Adrenal gland (tissue), 12 donors: ENCODE data around the gene ANKRD13A. TPM values are rescaled to one million over a fixed set of nuclear protein-coding genes. Genes with fewer than 3 reads are reported as not detected.

ENCODE experiments used
- DNase-seq, 7 donors: peaks; one replicate each; pipeline ENCODE4 v3.0.0-alpha.2; 2019 to 2020
- H3K27ac ChIP-seq, 5 donors: fragments of 200-600 bp; sonication (generic) in 4 of 5; 1 replicate in 3 of 5; 2 replicates in 2 of 5; pipeline versions ENCODE4 v1.5.1 to v1.8.0; 2016 to 2020; ENCODE audit warnings: mild to moderate bottlenecking in 1 of 5
- H3K27me3 ChIP-seq: fragments of 200-600 bp; 2 replicates; pipeline ENCODE4 v1.8.0; 2021
- H3K36me3 ChIP-seq, 2 donors: fragments of 200-600 bp; replicated peaks in 1 of 2; 1 replicate in 1 of 2; 2 replicates in 1 of 2; pipeline versions ENCODE4 v1.5.1 to v1.8.0; 2018 to 2022
- H3K4me1 ChIP-seq, 2 donors: fragments of 200-600 bp; replicated peaks in 1 of 2; 1 replicate in 1 of 2; 2 replicates in 1 of 2; pipeline versions ENCODE4 v1.5.1 to v1.8.0; 2018 to 2021
- H3K4me3 ChIP-seq, 4 donors: fragments of 200-600 bp; sonication (generic) in 3 of 4; one replicate each; pipeline ENCODE4 v1.5.1; 2016 to 2018
- H3K9me3 ChIP-seq, 3 donors: fragments of 200-600 bp; sonication (generic) in 1 of 3; replicated peaks in 1 of 3; 1 replicate in 2 of 3; 2 replicates in 1 of 3; pipeline versions ENCODE4 v1.5.1 to v1.8.0; 2016 to 2021
- CTCF ChIP-seq, 6 experiments: fragments of 450-650 bp in 4 of 6; fragments of 200-600 bp in 2 of 6; sonication (generic) in 1 of 6; IDR thresholded peaks; 1 replicate in 5 of 6; 2 replicates in 1 of 6; pipeline versions ENCODE4 v1.5.1 to v1.8.0; 2016 to 2021; ENCODE audit warnings: antibody characterized with exemption in 6 of 6, mild to moderate bottlenecking in 2 of 6, moderate library complexity in 1 of 6
- POLR2A ChIP-seq, 2 donors: fragments of 450-650 bp; IDR thresholded peaks; one replicate each; pipeline ENCODE4 v1.6.1; 2017; ENCODE audit warnings: antibody characterized with exemption in 2 of 2, mild to moderate bottlenecking in 2 of 2, moderate library complexity in 1 of 2
- WGBS, 4 donors: extraction: QIAGEN DNeasy Blood & Tissue Kit in 2 of 4; methylation state at CpG; one replicate each; pipeline versions ENCODE4 v1.1.5 to v1.1.7; 2013 to 2017; 5-methylcytosine and 5-hydroxymethylcytosine counted together
- intact Hi-C, 2 donors: fragments of 100-400 bp; cut with DNase I; formaldehyde crosslinking; loops; one replicate each; pipeline versions ENCODE4 v1.14.1 to v1.15.0; 2022 to 2023
- polyA plus RNA-seq, 3 donors: library from polyadenylated mRNA; stranded (reverse); fragments of 200-250 nt in 2 of 3; fragments of 350-450 nt in 1 of 3; fragmentation: Illumina TruSeq in 1 of 3; extraction: RNeasy Lipid Tissue Mini Kit (QIAGEN cat#74804) in 1 of 3; gene quantifications; one replicate each; pipeline ENCODE4 v1.2.3, GENCODE V29; 2013 to 2014
- total RNA-seq, 9 donors: library from RNA; depleted of rRNA in 4 of 9; stranded (reverse); fragments of >200 nt in 4 of 9; fragments of 120-200 nt in 1 of 9; fragmentation: NEBNext Ultra II Directional in 1 of 9; extraction: Animal tissue kit (Norgen Biotek cat#: 25700) in 1 of 9; gene quantifications; one replicate each; pipeline versions ENCODE4 v1.1.0 to v1.2.4, GENCODE V29; 2013 to 2023
- donor health status: healthy with polysubstance abuse.
- donor health status: Bipolar disorder and iron deficiency.
- donor health status: DM: yes; HTN: yes; CAD: no.
- donor health status: DM: no; HTN: no; CAD: no.
- donor health status: DM: no; HTN: no; CAD: no.
- donor health status: DM: yes; HTN: yes; CAD: no.

ANKRD13A gene
- total and polyA plus RNA-seq, 12 donors: 17.1 to 84.5 (median 41.7) TPM

- WGBS, 4 donors: 88 to 95% (median 92%) methylated on average over 4 of the region's 4 CpGs
- H3K27me3 ChIP-seq: no peaks in the 10 kb centered on the region
- no peak overlapping the region for H3K27ac ChIP-seq
- no peaks in the 10 kb centered on the region for H3K9me3 ChIP-seq
- H3K4me1 ChIP-seq: peaks cover 0 to 14% of the 10 kb centered on the region in 2 donors
- no peak for DNase-seq
- intact Hi-C loops: no loop called here
- TF ChIP-seq POLR2A (IDR thresholded peaks at IDR 0.05) (no peak), CTCF (IDR thresholded peaks at IDR 0.05) (no peak)
- H3K36me3 ChIP-seq: peaks cover 0 to 48% of the 10 kb centered on the region in 2 donors
- no peak overlapping the region for H3K4me3 ChIP-seq
These were observed 21.7 kb downstream of the ANKRD13A start for GRCh38 chr12:110020956-110021355.

GRCh38 chr12:110023059-110023980 lies 24.1 kb downstream of the ANKRD13A start:
- Histone ChIP-seq H3K4me3 (no peak overlapping the region), H3K27me3 (no peaks in the 10 kb centered on the region), H3K4me1 (peaks cover 0 to 14% of the 10 kb centered on the region in 2 donors), H3K9me3 (no peaks in the 10 kb centered on the region), H3K27ac (peak overlapping the region in 1 of 5 donors; percentile 45), H3K36me3 (peaks cover 0 to 39% of the 10 kb centered on the region in 2 donors)
- TF ChIP-seq POLR2A (IDR thresholded peaks at IDR 0.05): no peak
- TF ChIP-seq CTCF (IDR thresholded peaks at IDR 0.05): no peak
- intact Hi-C loops: no loop called here
- DNase-seq: no peak
- WGBS, 4 donors: 78 to 92% (median 85%) methylated on average over 3 to 5 of the region's 5 CpGs

- Histone ChIP-seq H3K9me3 (no peaks in the 10 kb centered on the region), H3K36me3 (peaks cover 0 to 37% of the 10 kb centered on the region in 2 donors), H3K27ac (peak overlapping the region in 1 of 5 donors; percentile 45), H3K27me3 (no peaks in the 10 kb centered on the region), H3K4me1 (peaks cover 0 to 14% of the 10 kb centered on the region in 2 donors), H3K4me3 (no peak overlapping the region)
- WGBS, 4 donors: 72 to 78% (median 75%) methylated on average over 2 of the region's 2 CpGs
- TF ChIP-seq CTCF (IDR thresholded peaks at IDR 0.05) (no peak), POLR2A (IDR thresholded peaks at IDR 0.05) (no peak)
- intact Hi-C loops: no loop called here
- DNase-seq: no peak
These were observed 24.8 kb downstream of the ANKRD13A start for GRCh38 chr12:110024051-110024450.

DNA sequence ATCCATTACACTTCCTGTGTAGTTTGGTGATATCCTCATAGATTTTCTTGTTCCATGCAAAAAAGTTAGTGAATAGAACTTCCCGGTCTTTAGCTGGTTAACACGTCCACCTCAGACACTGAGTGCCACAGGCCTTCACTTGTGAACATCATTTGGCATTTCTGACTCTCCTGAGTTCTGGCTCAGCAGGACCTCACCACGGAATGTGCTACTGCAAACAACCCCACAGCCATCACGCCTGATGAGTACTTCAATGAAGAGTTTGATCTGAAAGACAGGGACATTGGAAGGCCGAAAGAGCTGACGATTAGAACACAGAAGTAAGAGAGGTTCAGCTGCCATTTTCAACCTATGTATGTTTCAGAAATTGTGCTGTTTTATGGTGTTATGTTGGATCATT lies 29.1 kb downstream of the ANKRD13A start:
- intact Hi-C loops: no loop called here
- Histone ChIP-seq H3K27ac (no peak overlapping the region), H3K27me3 (no peaks in the 10 kb centered on the region), H3K9me3 (no peaks in the 10 kb centered on the region), H3K36me3 (peaks cover 0 to 42% of the 10 kb centered on the region in 2 donors), H3K4me1 (peaks cover 0 to 14% of the 10 kb centered on the region in 2 donors), H3K4me3 (no peak overlapping the region)
- WGBS, 4 donors: 88 to 92% (median 90%) methylated on average over 6 of the region's 6 CpGs
- TF ChIP-seq POLR2A (IDR thresholded peaks at IDR 0.05): no peak
- no peak for TF ChIP-seq CTCF (IDR thresholded peaks at IDR 0.05)
- no peak for DNase-seq
